Body of pancreas (tissue), 4 donors: ENCODE measurements around the gene VWF.

ENCODE experiments used
- POLR2A ChIP-seq, 3 donors: fragments of 450-650 bp; IDR thresholded peaks; one replicate each; pipeline ENCODE4 v1.6.1; 2016; ENCODE audit warnings: antibody characterized with exemption in 3 of 3, mild to moderate bottlenecking in 2 of 3
- TF ChIP-seq, protein P1 (sequence below), 7 experiments: fragments of 450-650 bp in 4 of 7; fragments of 200-600 bp in 3 of 7; sonication (generic) in 3 of 7; IDR thresholded peaks; one replicate each; pipeline ENCODE4 v1.5.1; 2016 to 2019; ENCODE audit warnings: antibody characterized with exemption in 7 of 7

DNA sequence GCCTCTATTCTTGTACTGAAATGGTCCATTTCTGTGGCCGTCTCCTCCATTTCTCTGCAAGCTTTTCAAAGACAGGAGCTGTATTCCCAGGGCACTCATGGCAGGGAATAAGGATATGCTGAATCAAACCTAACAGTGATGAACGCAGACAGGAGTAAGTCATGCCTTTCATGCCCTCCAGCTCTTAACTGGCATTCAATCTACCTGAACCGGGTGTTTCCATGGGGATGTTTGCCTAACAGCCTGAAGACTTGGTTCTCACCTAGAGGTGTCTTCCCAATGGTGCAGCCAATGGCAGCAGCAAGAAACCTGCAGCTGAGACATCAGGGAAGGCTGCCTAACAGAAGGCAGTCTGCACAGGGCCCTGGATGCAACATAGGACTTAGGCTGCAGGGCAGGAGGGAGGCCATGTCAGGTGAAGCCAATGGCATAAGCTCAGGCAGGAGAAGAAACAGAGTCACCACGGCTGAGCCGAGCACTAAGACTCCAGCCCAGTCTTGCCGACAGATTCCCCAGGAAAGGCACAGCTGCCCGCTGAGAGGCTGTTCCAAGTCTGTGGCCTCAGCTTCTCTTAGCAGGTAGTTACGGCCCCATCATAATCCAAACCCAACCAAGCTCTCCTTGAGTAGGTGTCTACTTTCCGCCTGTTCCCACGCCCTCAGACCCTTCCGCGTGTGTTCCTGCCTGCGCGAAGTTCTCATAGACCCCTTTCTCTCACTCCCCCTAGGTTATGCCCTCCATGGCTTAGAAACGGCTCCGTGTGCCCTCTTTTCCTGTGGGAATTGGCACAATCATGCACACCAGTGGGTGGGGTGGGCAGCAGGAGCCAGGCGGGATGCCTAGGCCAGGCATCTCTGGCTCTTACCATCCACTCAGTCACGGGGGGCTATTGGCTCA lies 44.1 kb downstream of the VWF start:
- TF ChIP-seq, protein P1, sequence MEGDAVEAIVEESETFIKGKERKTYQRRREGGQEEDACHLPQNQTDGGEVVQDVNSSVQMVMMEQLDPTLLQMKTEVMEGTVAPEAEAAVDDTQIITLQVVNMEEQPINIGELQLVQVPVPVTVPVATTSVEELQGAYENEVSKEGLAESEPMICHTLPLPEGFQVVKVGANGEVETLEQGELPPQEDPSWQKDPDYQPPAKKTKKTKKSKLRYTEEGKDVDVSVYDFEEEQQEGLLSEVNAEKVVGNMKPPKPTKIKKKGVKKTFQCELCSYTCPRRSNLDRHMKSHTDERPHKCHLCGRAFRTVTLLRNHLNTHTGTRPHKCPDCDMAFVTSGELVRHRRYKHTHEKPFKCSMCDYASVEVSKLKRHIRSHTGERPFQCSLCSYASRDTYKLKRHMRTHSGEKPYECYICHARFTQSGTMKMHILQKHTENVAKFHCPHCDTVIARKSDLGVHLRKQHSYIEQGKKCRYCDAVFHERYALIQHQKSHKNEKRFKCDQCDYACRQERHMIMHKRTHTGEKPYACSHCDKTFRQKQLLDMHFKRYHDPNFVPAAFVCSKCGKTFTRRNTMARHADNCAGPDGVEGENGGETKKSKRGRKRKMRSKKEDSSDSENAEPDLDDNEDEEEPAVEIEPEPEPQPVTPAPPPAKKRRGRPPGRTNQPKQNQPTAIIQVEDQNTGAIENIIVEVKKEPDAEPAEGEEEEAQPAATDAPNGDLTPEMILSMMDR (IDR thresholded peaks at IDR 0.05): no peak
- TF ChIP-seq POLR2A (IDR thresholded peaks at IDR 0.05): no peak
